GM15510 (cell line): ENCODE measurements around the gene KCNN3.

Experiments used
- POLR2A ChIP-seq: IDR thresholded peaks from 3 replicates; pipeline ENCODE4 v1.6.1; 2011; ENCODE audit warnings: borderline replicate concordance; ENCODE audit not compliant: insufficient read length; ENCODE audit errors: extremely low read depth

KCNN3 gene

DNA sequence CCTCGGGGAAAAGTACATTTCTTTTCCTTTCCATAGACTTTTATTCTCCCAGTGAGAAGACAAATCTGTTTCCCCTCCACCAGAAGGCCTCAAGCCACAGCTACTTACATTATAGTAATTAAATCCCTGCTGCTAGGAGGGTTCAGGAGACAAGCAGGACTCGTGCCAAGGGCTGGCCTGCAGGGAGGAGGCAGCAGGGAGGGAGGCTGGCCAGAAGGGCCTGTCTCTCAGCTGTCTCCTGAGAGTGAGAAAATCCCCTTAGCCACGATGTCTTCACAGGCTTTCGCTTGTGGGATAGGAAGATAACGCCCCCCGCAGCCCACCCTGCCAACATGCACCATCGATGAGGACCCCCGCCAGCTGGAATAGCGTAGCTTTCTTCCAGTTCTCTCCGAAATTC is 14.0 kb downstream of the KCNN3 start:
- TF ChIP-seq POLR2A, result no peak

DNA sequence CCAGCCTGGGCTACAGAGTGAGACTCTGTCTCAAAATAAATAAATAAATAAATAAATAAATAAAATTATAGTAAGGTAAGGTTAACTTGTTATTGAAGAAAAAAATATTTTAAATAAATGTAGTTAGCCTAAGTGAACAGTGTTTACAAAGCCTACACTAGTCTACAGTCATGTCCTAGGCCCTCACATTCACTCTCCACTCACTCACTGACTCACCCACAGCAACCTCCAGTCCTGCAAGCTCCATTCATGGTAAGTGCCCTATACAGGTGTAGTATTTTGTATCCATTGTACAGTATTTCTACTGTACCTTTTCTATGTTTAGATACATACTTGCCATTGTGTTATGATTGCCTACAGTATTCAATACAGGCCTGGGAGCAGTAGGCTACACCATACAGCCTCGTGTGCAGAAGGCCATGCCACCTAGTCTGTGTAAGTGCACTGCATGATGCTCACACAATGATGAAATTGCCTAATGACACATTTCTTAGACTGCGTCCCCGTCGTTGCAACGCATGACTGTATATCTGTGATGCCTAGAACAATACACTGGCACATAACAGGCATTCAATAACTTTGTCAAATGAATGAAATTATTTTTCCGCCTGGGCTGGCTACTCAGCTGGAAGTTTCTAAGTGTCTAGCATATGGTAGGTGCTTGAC is 14.8 kb downstream of the KCNN3 start:
- TF ChIP-seq POLR2A, result no peak

DNA sequence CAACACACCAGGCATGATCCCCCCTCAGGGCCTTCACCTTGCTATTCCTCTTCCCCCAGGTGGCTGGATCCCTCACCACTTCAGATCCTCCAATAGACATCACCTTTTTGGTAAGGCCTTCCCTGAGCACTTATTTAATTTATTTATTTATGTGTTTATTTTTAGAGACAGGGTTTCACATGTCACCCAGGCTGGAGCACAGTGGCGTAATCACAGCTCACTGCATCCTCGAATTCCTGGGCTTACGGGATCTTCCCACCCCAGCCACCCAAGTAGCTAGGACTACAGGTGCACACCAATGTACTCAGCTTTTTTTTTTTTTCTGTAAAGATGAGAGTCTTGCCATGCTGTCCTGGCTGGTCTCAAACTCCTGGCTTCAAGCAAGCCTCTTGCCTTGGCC is 17.2 kb downstream of the KCNN3 start:
- TF ChIP-seq POLR2A, result no peak

DNA sequence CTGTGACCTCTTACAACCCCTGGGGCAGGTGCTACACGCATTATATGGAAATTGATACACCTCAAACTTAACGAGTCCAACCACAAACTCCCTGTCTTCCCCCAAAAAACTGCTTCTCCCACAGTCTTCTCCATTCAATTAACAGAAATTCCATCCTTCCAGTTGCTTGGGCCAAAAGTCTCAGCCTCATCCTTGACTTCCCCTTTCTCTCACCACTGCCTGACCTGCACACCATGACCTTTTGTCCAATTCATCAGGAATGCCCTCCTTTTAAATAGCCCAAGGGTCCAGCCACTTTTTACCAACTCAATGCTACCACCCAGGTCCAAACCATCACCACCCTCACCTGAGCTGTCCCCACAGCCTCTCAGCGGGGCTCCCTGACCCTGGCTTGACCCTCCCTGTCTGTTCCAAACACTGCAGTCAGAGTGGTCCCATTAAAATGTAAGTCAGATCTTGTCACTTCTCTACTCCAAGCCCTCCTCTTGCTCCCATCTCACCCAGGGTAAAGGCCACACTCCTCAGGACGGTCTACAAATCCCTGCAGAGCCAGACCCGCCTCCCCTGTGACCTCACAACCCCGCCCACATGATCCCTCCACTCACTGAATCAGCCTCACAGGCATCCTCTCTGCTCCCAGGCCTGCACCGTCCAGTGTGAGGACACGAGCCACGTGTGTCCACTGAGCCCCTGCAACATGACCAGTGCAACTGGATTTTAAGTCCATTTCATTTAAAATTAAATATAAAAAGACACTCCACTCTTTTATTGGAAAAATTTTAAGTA is 18.5 kb downstream of the KCNN3 start:
- no peak for TF ChIP-seq POLR2A

DNA sequence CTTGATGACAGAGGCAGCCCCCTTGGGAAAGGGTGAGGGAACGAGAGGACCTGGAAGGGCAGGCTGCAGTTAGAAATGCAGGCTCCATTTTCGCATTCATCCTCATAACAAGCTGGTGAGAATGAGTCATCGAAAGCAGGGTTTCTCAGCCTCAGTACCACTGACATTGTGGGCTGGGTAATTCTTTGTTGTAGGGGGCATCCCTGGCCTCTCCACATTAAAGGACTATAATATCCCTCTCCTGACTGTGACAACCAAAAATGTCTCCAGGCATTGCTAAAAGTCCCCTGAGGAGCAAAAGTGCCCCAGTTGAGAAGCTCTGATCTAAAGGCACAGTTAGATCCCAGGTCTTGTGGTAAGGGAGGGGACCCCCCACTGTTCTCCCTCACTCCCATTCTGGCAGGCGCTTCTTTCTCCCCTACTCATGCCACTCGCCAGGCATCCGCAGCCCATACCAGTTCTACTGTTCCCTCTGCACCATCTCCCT is 20.4 kb downstream of the KCNN3 start:
- TF ChIP-seq POLR2A, result no peak

DNA sequence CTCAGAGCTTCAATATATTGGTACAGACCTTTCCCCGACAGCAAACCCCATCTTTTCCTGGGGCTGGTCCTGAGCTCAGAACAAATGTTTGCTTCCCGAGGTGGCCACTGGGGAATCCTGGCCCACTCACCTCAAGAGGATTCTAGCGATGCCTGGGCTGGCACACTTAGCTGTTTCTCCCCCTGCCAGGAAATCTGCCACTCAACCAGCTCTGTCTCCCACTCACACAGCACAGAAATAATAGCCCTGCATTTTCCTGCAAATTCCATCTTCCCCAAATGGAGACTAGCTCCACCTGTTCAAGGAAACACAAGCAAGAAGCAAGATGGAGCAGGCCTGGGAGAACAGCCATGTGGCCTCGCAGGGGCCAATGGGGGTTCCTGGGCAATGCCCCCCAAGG is 21.1 kb downstream of the KCNN3 start:
- TF ChIP-seq POLR2A, result no peak

DNA sequence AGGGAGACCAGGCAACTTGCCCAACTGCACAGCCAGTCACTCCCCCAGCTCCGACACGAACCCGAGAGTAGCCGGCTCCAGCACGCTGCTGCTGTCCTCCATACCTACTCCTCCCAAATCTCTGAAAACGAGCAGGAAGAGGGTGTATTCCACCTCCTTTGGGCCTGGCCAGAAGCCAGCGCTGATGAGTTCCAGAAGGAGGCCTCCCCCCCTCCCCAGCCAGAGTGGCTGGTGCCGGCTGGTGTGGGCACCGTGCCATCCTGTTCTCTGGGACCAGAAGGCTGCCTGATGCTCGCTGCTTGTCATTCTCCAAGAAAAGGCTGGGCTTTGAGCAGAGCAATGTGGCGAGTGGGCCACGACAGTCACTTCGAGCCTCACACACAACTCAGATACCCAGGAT is 22.2 kb downstream of the KCNN3 start:
- TF ChIP-seq POLR2A, result no peak

DNA sequence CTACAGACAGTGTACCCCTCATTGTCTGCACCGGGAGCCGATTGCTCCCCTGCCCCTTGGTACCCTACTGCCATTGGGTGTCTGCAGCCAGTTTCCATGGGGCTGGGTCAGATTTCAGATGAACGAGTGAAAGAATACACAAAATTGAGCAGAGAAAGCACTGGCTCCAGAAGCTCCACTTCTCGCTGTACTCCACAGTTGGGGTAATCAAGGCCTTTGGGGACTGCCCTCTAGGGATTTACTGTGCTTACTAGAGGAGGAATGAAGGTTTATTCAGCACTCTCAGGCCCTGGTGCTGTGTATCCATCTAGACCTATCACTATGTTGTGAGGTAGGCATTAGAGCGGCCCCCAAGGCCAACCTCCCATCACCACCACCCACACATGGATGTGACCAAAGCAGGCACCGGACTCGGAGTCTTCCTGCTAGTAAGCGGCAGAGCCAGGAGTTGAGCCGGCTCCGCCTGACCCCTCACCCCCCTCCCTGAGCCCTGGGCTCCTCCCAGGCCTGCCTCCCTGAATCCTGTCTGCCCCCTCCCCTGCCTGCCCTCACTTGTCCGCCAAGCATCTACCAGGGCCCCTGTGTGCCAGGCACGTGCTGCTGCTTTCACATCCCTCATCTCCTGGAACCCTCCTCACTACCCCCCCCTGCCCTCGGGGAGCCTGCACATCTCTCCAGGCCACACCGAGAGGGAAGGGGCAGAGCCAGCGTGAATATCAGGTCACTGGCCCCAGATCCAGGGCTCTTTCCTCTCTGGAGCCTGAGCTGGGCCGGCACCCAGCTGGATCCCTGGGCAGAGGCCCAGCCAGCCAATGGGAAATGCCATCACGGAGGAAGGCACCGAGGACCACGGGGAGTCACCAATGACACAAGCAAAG is 23.3 kb downstream of the KCNN3 start:
- TF ChIP-seq POLR2A, result no peak

DNA sequence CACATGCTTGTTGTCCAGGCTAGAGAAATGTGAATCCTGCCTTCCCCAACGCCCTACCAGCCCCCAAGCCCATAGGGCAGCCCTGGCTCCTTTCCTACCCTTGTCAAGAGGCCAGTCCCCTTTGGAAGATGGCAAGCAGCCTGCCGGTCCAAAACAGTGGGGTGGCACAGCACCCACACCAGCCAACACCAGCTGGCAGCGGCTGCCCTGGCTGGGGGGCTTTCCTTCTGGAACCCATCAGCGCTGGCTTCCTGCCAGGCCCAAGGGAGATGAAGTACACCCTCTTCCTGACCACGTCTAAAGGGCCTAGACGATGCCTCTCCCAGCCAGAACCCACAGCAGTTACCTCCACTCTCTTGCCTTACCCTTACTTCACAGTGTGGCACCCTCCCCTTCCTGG is 24.2 kb downstream of the KCNN3 start:
- TF ChIP-seq POLR2A, result no peak

DNA sequence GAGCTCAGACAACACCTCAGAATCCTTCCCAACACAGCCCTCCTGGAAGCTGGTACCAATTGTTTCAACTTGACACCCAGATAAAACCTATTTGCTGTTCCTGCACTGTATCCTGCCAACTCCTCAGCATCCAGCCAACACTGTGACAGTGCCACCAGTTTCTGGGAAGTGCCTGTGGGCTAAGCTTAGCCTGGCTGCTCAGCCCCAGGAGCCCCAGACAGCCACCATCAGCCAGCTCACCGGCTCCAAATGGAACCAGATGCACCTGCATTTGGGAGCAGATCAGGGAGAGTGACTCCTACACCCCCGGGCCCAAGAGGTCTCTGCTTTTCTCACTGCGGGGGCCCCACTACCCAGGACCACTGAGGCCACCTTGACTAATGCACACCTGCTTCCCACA is 24.9 kb downstream of the KCNN3 start:
- TF ChIP-seq POLR2A, result no peak

DNA sequence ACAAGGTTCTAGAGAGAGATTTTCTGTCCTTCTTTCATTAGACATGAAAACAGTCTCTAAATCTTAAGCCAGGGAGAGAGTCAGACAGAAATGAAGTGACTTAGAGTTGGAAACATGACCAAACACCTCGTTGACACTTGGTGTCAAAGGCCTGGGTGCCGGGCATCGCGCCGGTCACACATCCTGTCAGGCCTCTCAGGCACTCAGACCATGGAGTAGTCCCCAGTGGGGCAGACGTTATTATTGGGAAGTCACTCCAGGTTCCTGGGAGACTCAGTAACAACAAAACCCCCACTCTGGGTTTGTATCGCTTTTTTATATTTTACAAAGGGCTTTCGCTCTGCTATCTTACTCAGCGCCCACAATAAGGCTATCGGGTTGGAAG is 25.8 kb downstream of the KCNN3 start:
- TF ChIP-seq POLR2A, result no peak

DNA sequence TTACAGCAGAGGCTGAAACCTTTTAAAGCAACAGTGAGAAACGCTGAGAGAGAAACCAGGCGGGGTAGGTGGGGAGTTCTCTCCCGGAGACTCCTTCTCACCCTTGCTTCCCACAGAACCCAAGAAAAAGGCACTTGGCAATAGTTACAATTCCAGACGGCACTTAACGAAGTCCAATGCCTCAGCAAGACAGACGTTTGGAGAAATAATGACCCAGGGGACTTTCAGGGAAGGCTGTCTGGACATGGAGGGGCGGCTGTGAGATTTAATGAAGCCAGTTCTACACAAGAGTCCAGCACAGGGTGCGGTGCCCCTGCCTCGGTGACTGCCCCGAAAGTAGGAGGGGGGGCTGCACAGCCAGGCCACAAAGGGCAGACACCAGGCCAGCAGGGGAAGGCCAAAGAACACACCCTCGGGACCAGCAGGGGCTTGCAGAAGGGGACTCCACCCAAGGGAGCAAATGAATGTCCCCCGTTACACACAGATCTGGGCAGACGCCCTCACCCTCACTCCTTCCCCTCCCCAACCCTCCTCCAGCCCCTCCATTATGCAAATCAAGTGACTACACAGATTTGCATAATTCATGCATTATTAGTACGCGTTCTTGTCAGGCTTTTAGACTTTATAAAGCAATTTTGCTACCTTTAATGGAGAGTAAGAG is 26.3 kb downstream of the KCNN3 start:
- TF ChIP-seq POLR2A, result no peak

DNA sequence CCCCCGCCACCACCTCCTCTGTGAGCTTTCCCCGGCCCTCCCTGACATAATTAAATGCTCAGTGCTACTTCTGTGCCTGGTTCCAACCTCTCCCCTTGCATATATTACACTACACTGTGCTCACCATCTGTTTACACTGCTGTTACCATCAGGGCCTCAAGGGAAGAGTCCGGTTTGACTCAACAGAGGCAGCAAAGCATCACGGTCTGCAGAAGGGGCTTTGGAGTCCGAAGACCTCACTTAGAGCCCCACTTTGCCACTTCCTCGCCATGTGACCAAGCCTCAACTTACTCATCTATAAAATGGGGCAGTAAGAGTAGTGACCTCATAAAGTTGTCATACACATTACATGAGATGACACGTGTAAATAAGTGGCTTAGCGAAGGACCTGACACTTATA is 27.4 kb downstream of the KCNN3 start:
- TF ChIP-seq POLR2A, result no peak

DNA sequence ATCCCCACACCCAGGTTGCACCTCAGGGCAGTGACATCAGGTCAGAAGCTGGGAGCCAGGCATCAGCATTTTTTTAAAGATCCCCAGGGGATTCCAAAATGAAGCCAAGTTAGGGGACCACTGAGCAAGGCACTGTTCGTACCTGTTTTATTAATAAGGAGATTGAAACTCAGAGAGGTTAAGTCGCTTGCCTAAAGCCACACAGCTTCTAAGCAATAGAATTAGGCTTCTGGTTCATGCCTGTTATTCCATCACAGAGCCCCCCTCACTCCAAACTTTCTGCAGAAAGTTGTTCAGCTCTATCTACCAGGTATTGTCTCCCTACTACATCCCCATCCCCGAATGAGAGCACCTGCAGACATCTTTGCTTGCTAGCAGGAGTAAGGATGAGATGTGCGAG is 28.7 kb downstream of the KCNN3 start:
- no peak for TF ChIP-seq POLR2A
